Activated naive CD4-positive, alpha-beta T cell treated with anti-CD3 and anti-CD28 coated beads, Interleukin-2, amount 10 ng/mL, durations not matched to agents 7 days and 5 days (primary cell): ENCODE results near the gene PLXNA2.

Experiments used
- CTCF ChIA-PET: fragments of 350-600 bp; sonication (Branson Sonifier 250); formaldehyde crosslinking; loops from one replicate; lab custom pipeline; 2021; ENCODE audit warnings: antibody characterized with exemption; lab: Charles Lee
- DNase-seq: peaks from one replicate; pipeline ENCODE4 v3.0.0-alpha.2; 2020
- H3K27ac Mint-ChIP-seq: one replicate; pipeline ENCODE4 v1.8.0; 2021; ENCODE audit warnings: mild to moderate bottlenecking, moderate library complexity, mixed read lengths
- H3K27me3 Mint-ChIP-seq: one replicate; pipeline ENCODE4 v1.8.0; 2021; ENCODE audit warnings: mild to moderate bottlenecking, mixed read lengths
- H3K36me3 Mint-ChIP-seq: one replicate; pipeline ENCODE4 v1.8.0; 2021; ENCODE audit warnings: mixed read lengths
- H3K4me1 Mint-ChIP-seq: one replicate; pipeline ENCODE4 v1.8.0; 2021; ENCODE audit warnings: mixed read lengths
- H3K4me3 Mint-ChIP-seq: one replicate; pipeline ENCODE4 v1.8.0; 2021; ENCODE audit warnings: mild to moderate bottlenecking, moderate library complexity, mixed read lengths
- H3K9me3 Mint-ChIP-seq: one replicate; pipeline ENCODE4 v1.8.0; 2021; ENCODE audit warnings: mixed read lengths

PLXNA2 gene

GRCh38 chr1:208185801-208186231 lies 58.4 kb downstream of the PLXNA2 start:
- CTCF ChIA-PET, result no interaction called here
- Mint-ChIP-seq H3K36me3 (no peaks in the 10 kb centered on the region), H3K9me3 (no peaks in the 10 kb centered on the region), H3K4me1 (peaks cover 6% of the 10 kb centered on the region), H3K27ac (no peak overlapping the region), H3K27me3 (peaks cover 43% of the 10 kb centered on the region), H3K4me3 (no peak overlapping the region)
- no peak for DNase-seq

GRCh38 chr1:208184966-208185654 lies 59.1 kb downstream of the PLXNA2 start:
- Mint-ChIP-seq H3K4me1 (peaks cover 6% of the 10 kb centered on the region), H3K27ac (no peak overlapping the region), H3K4me3 (no peak overlapping the region), H3K27me3 (peaks cover 42% of the 10 kb centered on the region), H3K36me3 (no peaks in the 10 kb centered on the region), H3K9me3 (no peaks in the 10 kb centered on the region)
- CTCF ChIA-PET, result no interaction called here
- no peak for DNase-seq

- CTCF ChIA-PET, result no interaction called here
- Mint-ChIP-seq H3K4me3 (no peak overlapping the region), H3K4me1 (peaks cover 3% of the 10 kb centered on the region), H3K36me3 (no peaks in the 10 kb centered on the region), H3K27me3 (peaks cover 37% of the 10 kb centered on the region), H3K9me3 (no peaks in the 10 kb centered on the region), H3K27ac (no peak overlapping the region)
- DNase-seq, result no peak
Measured at GRCh38 chr1:208183977-208184911, 59.9 kb downstream of the PLXNA2 start.

DNA sequence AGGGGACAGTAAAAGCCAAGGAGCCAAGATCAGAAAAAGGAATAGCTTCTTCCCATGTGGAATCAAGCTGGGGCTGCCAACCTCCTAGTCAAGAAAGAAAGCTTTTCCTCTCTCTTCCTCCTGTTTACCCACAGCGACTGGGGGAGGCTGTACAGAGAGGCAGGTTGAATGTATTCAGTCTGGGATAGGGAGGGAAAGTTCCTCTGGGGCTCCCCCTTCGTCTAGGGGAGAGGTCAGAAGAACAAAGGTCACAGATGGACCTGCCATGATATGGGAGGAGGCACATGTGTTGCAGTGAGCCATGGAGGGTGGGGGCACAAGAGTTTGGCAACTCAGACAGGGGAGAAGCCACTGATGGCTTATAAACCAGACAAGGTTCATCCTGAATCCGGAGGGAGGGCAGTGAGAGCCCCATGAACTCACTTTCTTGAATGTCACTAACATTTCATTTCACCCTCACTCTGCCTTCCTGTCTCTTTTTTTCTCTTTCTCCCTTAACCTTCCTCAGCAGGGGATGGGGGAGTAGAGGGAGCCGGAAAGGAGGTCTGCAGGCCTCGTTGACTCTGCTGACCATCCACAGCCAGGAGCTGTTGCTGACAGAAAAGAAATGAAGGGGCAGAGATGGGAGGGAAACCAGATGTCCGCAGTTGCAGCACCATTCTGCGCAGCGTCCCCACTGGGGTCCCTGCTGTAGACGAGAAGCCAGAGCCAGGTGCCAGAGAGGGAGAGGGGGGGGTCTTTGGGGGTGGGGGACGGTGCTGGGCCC lies 61.1 kb downstream of the PLXNA2 start:
- H3K4me3 Mint-ChIP-seq, result no peak overlapping the region

DNA sequence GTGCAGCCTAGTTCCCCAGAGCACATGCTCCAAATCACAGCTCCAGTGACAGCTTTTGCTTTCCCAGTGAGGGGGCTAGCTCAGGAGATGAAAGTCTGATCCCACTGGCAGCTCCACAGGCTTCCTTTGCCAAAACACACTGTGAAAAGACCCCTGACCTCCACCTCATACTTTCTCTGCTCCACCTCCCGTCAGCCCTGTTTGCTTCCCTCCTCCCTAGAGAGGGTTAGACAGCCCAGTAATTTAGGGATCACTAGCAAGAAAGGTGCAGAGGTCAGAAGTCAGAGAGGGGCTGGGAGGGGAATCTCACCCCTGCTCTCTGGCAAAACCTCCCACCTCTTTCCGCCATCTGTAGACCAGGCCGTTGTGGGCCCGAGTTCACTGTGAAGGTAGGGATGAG lies 62.8 kb downstream of the PLXNA2 start:
- DNase-seq, result no peak
- CTCF ChIA-PET, result no interaction called here
- Mint-ChIP-seq H3K27ac (no peak overlapping the region), H3K4me3 (no peak overlapping the region), H3K9me3 (no peaks in the 10 kb centered on the region), H3K36me3 (no peaks in the 10 kb centered on the region), H3K27me3 (peaks cover 28% of the 10 kb centered on the region), H3K4me1 (no peaks in the 10 kb centered on the region)

More for the DNA sequence above, 61.1 kb downstream of the PLXNA2 start:
- CTCF ChIA-PET, result no interaction called here
- H3K9me3 Mint-ChIP-seq, result no peaks in the 10 kb centered on the region
- no peaks in the 10 kb centered on the region for H3K4me1 Mint-ChIP-seq
- no peak overlapping the region for H3K27ac Mint-ChIP-seq
- no peak for DNase-seq
- no peaks in the 10 kb centered on the region for H3K36me3 Mint-ChIP-seq
- H3K27me3 Mint-ChIP-seq, result peaks cover 37% of the 10 kb centered on the region

DNA sequence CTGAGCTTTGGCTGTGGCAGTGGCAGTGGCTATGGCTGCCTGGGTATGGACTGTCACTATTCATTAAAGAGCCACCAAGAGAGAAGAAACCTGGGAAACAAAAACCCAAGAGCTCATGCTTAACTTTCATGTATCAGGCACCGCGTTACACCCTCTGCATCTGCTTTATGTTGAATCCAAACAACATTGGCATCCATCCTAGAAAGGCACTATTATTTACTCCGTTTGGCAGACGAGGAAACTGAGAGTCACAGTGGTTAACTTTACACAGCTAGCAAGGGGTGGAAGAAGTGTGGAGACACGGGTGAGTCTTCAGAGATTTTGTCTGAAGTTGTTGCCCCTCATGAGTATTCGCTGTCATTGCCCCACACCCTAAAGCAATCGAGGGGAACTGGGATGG lies 63.8 kb downstream of the PLXNA2 start:
- Mint-ChIP-seq H3K9me3 (no peaks in the 10 kb centered on the region), H3K4me1 (no peaks in the 10 kb centered on the region), H3K27me3 (peaks cover 22% of the 10 kb centered on the region), H3K27ac (no peak overlapping the region), H3K4me3 (no peak overlapping the region), H3K36me3 (no peaks in the 10 kb centered on the region)
- DNase-seq, result no peak
- CTCF ChIA-PET, result no interaction called here

DNA sequence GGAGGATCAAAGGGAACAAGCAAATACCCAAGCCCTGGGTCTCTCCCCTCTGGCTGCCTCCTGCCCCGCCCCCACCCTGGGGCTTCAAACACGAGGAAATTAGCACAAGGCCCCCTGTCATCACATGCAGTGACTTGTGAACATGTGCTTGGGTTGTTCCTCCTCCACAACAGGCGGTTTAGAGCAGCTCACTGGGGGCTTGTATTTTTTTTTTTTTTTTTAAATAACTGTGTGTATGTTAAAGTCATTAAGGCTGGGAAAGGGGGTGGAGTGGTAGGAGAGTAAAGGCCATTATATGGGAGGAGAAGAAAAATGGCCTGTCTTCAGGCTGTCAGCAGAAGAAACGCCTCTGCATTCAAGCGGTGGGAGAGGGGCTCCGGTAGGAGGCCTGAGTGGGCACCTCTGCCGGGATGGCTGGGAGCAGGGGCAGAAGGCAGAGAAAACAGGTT lies 64.2 kb downstream of the PLXNA2 start:
- no peak overlapping the region for H3K4me3 Mint-ChIP-seq
- CTCF ChIA-PET, result no interaction called here
- no peak overlapping the region for H3K27ac Mint-ChIP-seq

DNA sequence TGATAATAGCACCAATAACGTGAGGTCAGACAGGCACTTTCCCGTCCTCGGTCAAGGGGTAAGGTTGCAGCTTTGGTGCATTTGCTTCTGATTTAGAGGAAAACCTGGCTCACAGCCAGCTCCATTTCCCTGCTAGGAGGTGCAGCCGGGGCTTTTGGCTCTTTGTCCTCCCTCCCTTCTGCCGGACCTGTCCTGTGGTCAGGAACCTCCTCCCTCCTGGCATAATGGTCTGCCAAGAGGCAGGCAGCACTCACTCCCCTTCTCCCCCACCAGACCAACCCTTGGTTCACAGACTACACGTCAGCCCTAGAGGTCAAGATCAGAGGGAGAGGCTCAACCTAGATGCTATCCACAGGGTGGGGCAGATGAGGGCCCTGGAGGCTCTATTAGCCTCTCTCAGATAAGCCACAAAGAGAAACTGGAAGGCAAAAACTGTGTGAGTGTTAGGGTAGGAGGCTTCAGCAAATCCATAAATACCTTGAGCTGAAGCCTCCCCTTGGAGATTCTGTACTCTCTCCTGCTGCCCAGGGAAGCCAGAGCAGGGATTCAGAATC lies 64.8 kb downstream of the PLXNA2 start:
- peaks cover 20% of the 10 kb centered on the region for H3K27me3 Mint-ChIP-seq
- no peak for DNase-seq
- CTCF ChIA-PET, result no interaction called here

More for the DNA sequence above, 64.2 kb downstream of the PLXNA2 start:
- Mint-ChIP-seq H3K9me3 (no peaks in the 10 kb centered on the region), H3K27me3 (peaks cover 22% of the 10 kb centered on the region), H3K4me1 (no peaks in the 10 kb centered on the region), H3K36me3 (no peaks in the 10 kb centered on the region)
- DNase-seq, result no peak

DNA sequence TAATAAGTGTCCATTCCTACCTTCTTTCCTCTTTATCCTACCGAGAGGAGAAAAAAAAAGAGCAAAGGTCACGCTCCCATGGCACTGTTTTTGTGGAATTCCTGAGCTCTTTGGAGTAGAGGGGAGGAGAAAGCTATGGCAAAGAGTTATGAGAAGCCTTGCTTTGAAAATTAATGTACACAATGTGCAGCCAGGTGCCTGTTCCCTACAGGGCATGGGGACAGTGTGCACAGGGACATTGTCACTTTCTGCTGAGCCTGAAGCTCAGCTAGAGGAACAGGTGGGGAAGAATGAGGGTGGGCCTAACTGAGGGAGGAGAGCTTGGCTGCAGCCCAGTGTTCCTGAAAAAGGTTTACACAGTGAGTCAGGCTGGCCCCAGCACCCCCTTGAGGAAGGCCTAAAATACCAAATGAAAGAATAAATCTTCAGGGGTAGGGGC lies 66.1 kb downstream of the PLXNA2 start:
- no peak for DNase-seq
- H3K36me3 Mint-ChIP-seq, result no peaks in the 10 kb centered on the region
- H3K4me3 Mint-ChIP-seq, result no peak overlapping the region
- no peaks in the 10 kb centered on the region for H3K4me1 Mint-ChIP-seq
- CTCF ChIA-PET, result no interaction called here
- H3K27me3 Mint-ChIP-seq, result peaks cover 19% of the 10 kb centered on the region
- no peaks in the 10 kb centered on the region for H3K9me3 Mint-ChIP-seq
- no peak overlapping the region for H3K27ac Mint-ChIP-seq

More for the DNA sequence above, 64.8 kb downstream of the PLXNA2 start:
- no peaks in the 10 kb centered on the region for H3K4me1 Mint-ChIP-seq
- H3K9me3 Mint-ChIP-seq, result no peaks in the 10 kb centered on the region
- no peak overlapping the region for H3K4me3 Mint-ChIP-seq
- no peak overlapping the region for H3K27ac Mint-ChIP-seq
- no peaks in the 10 kb centered on the region for H3K36me3 Mint-ChIP-seq

- H3K9me3 Mint-ChIP-seq, result no peaks in the 10 kb centered on the region
- H3K4me3 Mint-ChIP-seq, result no peak overlapping the region
- no peak for DNase-seq
- H3K27me3 Mint-ChIP-seq, result peaks cover 15% of the 10 kb centered on the region
- CTCF ChIA-PET, result no interaction called here
- no peaks in the 10 kb centered on the region for H3K36me3 Mint-ChIP-seq
- no peaks in the 10 kb centered on the region for H3K4me1 Mint-ChIP-seq
- no peak overlapping the region for H3K27ac Mint-ChIP-seq
Measured at GRCh38 chr1:208177656-208178055, 66.5 kb downstream of the PLXNA2 start.

DNA sequence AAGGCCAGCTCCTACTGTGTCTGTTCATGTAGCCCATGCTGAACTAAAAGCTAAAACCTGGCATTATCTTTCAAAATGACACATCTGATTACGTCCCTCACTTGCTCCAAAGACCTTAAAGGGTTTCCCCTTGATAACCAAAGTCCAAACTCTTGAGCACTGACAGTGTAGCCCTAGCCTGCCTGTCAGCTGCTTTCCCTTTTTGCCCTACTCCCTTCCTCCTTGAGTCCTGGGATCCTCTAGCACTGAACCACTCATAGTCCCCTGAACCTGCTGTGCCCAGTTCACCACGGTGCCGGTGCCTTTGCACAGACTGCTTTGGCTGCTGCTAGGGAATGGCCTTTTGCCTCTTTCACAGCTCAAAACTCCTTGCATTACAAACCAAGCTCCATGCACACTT lies 67.5 kb downstream of the PLXNA2 start:
- Mint-ChIP-seq H3K36me3 (no peaks in the 10 kb centered on the region), H3K27me3 (peaks cover 13% of the 10 kb centered on the region), H3K4me1 (no peaks in the 10 kb centered on the region), H3K27ac (no peak overlapping the region), H3K4me3 (no peak overlapping the region), H3K9me3 (no peaks in the 10 kb centered on the region)
- DNase-seq, result no peak
- CTCF ChIA-PET, result no interaction called here

DNA sequence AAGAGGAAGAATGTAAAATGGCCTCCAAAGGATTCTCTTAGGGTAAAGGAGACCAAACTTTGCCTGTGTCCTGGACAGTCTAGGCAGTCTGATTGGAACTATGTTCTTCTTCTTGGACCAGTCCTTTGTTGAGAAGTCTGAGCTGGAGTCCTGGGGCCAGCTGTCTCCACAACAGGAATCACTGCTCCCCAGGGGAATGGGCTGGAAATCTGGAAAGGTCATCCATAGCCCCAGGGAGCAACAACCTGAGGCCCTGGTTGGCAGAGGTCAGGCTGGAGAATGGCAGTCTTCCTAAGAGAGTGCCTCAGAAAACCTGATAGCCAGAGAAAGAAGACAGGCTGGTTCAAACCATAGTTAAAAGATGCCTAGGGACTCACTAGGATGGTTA lies 68.7 kb downstream of the PLXNA2 start:
- no peaks in the 10 kb centered on the region for H3K36me3 Mint-ChIP-seq
- no peaks in the 10 kb centered on the region for H3K9me3 Mint-ChIP-seq
- H3K27me3 Mint-ChIP-seq, result peaks cover 11% of the 10 kb centered on the region
- H3K27ac Mint-ChIP-seq, result no peak overlapping the region
- no peaks in the 10 kb centered on the region for H3K4me1 Mint-ChIP-seq
- H3K4me3 Mint-ChIP-seq, result no peak overlapping the region
- no peak for DNase-seq
- CTCF ChIA-PET, result interaction anchor here (0.6 kb wide), 1 partner anchor 79 kb away, joined by 3 read pairs; no protein-coding TSS in a partner anchor

DNA sequence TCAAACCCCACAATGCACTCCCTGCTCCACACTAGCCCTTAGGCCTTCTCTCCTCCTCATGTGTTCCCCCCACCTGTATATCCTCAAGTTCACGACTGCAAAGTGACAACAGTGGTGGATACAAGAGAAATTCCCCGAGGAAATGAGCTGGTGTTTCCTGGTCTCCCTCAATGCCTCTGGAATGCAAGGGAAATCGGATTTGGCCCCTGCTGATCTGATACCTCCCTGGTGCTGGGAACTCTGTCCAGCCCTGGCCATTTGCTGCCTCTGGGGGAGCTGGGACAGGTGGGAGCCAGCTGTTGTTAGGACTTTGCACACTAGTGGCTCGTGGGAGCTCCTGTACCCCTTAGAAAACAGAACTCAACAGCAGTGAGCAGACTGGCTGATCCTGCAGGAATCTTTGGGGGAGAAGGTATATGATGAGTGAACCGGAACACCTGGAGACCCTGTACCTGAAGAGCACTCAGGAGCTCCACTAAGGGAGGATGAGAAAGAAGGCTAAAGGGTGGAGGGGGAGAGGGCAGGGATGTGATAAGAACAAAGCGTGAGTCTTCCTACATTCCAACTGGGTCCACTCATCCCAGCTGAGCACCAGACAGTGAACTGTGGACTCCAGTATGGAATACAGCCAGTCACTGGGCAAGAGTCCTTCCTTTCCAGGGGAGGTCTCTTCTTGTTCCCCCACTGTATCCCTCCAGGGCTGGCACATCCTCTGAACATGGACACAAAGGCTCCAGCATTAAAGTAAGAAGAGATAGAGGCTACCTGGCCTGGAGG lies 69.3 kb downstream of the PLXNA2 start:
- Mint-ChIP-seq H3K9me3 (no peaks in the 10 kb centered on the region), H3K4me1 (no peaks in the 10 kb centered on the region), H3K27ac (no peak overlapping the region), H3K27me3 (peaks cover 16% of the 10 kb centered on the region), H3K36me3 (no peaks in the 10 kb centered on the region), H3K4me3 (no peak overlapping the region)
- CTCF ChIA-PET, result interaction anchor here (0.6 kb wide), 1 partner anchor 78 kb away, joined by 3 read pairs; no protein-coding TSS in a partner anchor
- no peak for DNase-seq
